NCI-H345 treated with DMSO at 0.1 percent for 48 hours (cell line): Measurements from ENCODE around the gene UNC45B.
"Not testable (repeated sequence)": the region's sequence is repeated elsewhere in the genome, so short reads cannot be mapped to it uniquely, and the experiment has no call there.

Experiments used
- DNase-seq: peaks from one replicate; lab custom pipeline; 2025; ENCODE audit not compliant: unreplicated experiment; lab: John Stamatoyannopoulos, UW

UNC45B gene

GRCh38 chr17:35147375-35147905 lies at the start of gene UNC45B:
TSS of gene UNC45B (plus strand) at chr17:35147817. CDS start at chr17:35148264, 447 bp downstream.
- no peak for DNase-seq

- DNase-seq = no peak
Measured at GRCh38 chr17:35099908-35100307, 47.7 kb upstream of the UNC45B start.

- no peak for DNase-seq
Measured at GRCh38 chr17:35101036-35101435, 46.6 kb upstream of the UNC45B start.

- no peak for DNase-seq
Measured at GRCh38 chr17:35101725-35102124, 45.9 kb upstream of the UNC45B start.

GRCh38 chr17:35103271-35103670 lies 44.3 kb upstream of the UNC45B start:
- no peak for DNase-seq

- DNase-seq = no peak
Measured at GRCh38 chr17:35104844-35105450, 42.7 kb upstream of the UNC45B start.

- DNase-seq = not testable (repeated sequence)
Measured at GRCh38 chr17:35110791-35111190, 36.8 kb upstream of the UNC45B start.

- no peak for DNase-seq
Measured at GRCh38 chr17:35116845-35117244, 30.8 kb upstream of the UNC45B start.

- no peak for DNase-seq
Measured at GRCh38 chr17:35117984-35118383, 29.6 kb upstream of the UNC45B start.

- peak; percentile 64 for DNase-seq
Measured at GRCh38 chr17:35119370-35120165, 28.0 kb upstream of the UNC45B start, which contains the start of gene RAD51D. TSS of gene RAD51D (minus strand) at chr17:35119860. CDS start at chr17:35119613, 247 bp downstream.

- no peak for DNase-seq
Measured at GRCh38 chr17:35121315-35121714, 26.3 kb upstream of the UNC45B start, which contains the start of gene FNDC8. TSS of gene FNDC8 (plus strand) at chr17:35121615. CDS start at chr17:35121694, 79 bp downstream.

- DNase-seq = no peak
Measured at GRCh38 chr17:35127751-35128514, 19.7 kb upstream of the UNC45B start.

GRCh38 chr17:35129154-35129972 lies 18.3 kb upstream of the UNC45B start:
- no peak for DNase-seq

GRCh38 chr17:35129973-35130351 lies 17.7 kb upstream of the UNC45B start:
- no peak for DNase-seq

- DNase-seq = no peak
Measured at GRCh38 chr17:35130392-35130791, 17.2 kb upstream of the UNC45B start.

GRCh38 chr17:35132099-35132498 lies 15.5 kb upstream of the UNC45B start:
- no peak for DNase-seq

- no peak for DNase-seq
Measured at GRCh38 chr17:35132816-35133550, 14.6 kb upstream of the UNC45B start.

GRCh38 chr17:35135322-35135721 lies 12.3 kb upstream of the UNC45B start:
- no peak for DNase-seq

GRCh38 chr17:35138218-35138617 lies 9.4 kb upstream of the UNC45B start:
- DNase-seq = no peak
